Medulla oblongata (tissue), 1 donor: ENCODE results near the gene CCT8L2.
"Not testable (repeated sequence)": the region's sequence is repeated elsewhere in the genome, so short reads cannot be mapped to it uniquely, and the experiment has no call there.

Source experiments
- DNase-seq: peaks from one replicate; pipeline ENCODE4 v3.0.0-alpha.2; 2015; ENCODE audit errors: extremely low spot score

CCT8L2 gene, protein sequence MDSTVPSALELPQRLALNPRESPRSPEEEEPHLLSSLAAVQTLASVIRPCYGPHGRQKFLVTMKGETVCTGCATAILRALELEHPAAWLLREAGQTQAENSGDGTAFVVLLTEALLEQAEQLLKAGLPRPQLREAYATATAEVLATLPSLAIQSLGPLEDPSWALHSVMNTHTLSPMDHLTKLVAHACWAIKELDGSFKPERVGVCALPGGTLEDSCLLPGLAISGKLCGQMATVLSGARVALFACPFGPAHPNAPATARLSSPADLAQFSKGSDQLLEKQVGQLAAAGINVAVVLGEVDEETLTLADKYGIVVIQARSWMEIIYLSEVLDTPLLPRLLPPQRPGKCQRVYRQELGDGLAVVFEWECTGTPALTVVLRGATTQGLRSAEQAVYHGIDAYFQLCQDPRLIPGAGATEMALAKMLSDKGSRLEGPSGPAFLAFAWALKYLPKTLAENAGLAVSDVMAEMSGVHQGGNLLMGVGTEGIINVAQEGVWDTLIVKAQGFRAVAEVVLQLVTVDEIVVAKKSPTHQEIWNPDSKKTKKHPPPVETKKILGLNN

DNA sequence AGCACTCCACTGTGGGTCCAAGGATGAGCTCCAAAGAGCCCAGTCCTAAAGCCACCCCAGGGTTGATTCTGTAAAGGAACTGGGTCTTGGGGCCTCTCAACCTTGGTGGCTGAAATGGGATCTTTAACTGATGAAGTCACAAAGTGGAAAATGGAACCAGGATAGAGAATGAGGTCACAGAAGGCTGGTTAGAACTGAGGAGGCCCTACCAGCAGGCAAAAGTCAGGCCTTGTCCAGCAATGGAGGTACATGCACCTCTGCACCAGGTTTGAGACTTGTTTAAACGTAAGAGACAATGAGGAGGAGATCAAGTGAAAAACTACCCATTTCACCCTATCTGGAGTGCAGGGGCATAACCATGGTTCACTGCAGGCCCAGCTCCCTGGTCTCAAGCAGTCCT, at the start of gene CCT8L2:
Gene CCT8L2 (minus strand): TSS at position 101 of the 400 bp plus-strand sequence. CDS start 260 bp downstream, outside the sequence.
- not testable (repeated sequence) for DNase-seq

DNA sequence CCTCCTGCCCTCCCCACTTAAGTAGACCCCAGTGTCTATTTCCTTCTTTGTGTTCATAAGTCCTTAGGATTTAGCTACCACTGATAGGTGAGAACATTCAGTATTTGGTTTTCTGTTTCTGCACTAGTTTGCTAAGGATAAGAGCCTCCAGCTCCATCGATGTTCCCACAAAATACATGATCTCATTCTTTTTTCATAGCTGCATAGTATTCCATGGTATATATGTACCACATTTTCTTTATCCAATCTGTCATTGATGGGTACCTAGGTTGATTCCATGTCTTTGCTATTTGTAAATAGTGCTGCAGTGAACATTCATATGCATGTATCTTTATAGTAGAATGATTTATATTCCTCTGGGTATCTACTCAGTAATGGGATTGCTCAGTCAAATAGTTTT, 42.8 kb upstream of the CCT8L2 start:
- not testable (repeated sequence) for DNase-seq

DNA sequence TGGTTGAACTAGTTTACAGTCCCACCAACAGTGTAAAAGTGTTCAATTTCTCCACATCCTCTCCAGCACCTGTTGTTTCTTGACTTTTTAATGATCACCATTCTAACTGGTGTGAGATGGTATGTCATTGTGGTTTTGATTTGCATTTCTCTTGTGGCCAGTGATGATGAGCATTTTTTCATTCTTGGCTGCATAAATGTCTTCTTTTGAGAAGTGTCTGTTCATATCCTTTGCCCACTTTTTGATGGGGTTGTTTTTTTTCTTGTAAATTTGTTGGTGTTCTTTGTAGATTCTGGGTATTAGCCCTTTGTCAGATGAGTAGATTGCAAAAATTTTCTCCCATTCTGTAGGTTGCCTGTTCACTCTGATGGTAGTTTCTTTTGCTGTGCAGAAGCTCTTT, 41.5 kb upstream of the CCT8L2 start:
- DNase-seq, result not testable (repeated sequence)

DNA sequence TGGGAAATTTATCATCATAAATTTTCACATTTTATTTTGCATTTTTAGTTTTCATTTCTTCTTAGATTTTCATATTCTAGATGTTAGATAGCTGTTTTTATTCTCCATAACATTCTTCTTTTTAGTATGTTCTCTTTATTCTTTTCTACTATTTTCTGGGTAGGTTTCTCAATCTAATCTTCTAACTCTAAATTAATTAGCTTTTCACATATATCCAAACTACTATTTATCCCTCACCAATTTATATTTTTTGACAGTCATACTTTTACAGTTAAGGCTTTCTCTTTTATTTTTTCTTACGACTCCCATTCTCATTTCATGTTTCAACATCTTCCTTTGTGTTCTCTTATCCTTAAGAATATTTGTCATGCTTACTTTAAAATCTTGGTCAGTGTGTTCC, 35.9 kb upstream of the CCT8L2 start:
- DNase-seq, result not testable (repeated sequence)

DNA sequence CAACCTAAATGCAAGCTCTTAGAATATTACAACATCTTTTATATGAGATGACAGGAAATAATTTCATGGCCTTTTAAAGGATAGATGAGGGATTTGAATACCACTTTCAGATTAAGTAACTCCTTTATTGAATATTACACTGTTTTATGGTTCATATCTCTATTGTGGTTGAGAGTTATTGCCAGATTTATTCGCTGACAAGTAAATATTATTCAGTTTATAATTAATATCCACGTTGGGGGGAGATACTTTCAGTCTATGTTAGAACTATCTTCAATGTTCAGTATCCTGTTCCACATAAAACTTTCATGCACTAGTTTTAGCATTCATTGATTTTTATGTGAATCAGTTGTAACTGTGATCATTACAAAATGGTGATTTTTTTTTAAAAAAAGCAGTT, 32.4 kb upstream of the CCT8L2 start:
- not testable (repeated sequence) for DNase-seq

DNA sequence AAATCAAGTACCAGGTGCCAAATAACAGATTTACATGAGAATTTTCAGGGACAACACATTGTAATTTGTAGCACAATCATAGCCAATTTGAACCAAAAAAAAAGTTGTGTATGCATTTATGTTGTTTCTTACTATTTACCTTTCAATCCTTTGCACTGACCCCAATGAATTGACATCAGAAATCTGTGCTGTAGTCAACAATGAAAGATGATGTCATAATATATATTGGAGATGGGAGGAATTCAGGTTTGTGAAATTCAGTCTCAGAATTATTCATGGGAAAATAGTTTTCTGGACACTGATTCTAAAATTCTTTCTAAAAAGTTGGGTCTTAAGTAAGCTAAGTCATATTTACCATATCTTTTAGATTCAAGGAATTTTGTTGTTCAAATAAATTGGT, 31.0 kb upstream of the CCT8L2 start:
- DNase-seq, result not testable (repeated sequence)

DNA sequence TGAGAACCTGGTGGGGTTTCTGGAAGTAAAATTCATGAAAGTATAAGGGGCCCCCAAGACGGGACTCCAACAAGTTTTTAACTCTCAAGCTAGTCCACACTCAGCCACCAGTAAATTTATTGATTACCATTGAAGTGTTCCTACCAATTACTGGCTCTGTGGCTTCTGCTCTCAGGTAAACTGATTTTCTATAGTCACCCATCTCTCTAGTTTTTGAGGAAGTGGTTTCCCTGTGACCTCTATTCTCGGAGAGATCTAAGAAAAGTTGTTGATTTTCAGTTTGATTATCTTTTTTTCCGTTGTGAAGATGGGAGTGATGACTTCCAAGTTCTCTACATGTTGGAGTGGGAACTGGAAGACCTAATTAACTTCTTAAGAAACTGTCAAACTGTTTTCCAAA, 24.9 kb upstream of the CCT8L2 start:
- not testable (repeated sequence) for DNase-seq

DNA sequence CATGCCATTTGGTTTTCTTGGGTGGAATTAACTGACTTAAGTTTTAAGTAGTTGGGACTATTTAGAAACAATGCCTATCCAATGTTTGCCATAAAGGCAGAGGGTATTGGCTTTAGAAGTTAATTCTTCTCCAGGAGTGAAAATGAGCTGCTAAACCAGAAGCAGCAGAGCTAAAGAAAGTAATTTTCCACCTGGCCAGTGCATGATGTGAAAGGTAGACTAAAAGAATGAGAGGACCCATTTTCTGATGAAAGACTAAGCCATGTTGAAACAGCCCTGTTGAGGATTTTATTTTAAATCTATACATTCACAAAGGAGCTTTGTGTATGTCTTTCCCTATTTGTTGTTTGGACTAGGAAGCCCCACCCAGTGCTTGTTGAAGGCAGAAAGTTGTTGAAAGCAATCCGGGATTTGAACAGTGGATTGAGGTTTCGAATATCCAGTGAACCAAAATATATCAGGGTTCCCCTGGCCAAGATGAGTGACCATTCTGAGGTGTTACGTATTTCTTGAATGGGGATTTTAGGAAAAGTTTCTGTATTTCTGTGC, 23.9 kb upstream of the CCT8L2 start:
- not testable (repeated sequence) for DNase-seq

DNA sequence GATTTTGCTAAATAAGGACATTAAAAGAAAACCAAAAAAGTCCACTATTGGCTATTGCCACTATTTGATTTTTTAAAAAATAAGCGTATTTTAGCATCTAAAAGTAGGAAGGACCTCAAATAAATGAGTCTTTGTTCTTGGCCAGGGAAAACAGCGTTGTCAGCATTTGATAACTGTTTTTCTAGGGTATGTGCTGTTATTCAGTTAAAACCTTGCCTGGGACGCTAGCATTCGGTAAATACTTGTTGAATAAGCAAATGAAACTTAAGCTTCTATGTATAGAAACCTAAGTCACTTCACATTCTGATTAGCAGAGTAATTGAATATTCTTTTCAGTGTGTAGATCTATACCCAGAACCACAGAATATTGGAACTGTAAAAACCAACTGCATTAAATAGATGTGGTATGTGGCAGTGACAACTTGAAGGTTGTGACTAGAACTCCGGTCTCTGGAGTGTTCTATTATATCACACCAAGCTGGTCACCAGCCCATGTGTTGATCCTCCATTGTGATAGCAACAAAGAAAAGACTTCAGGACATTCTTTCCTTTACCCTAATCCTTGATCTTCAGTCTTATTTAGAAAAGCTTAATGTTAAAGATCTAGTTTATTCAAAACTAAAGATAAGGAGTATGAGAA, 23.1 kb upstream of the CCT8L2 start:
- DNase-seq, result not testable (repeated sequence)

DNA sequence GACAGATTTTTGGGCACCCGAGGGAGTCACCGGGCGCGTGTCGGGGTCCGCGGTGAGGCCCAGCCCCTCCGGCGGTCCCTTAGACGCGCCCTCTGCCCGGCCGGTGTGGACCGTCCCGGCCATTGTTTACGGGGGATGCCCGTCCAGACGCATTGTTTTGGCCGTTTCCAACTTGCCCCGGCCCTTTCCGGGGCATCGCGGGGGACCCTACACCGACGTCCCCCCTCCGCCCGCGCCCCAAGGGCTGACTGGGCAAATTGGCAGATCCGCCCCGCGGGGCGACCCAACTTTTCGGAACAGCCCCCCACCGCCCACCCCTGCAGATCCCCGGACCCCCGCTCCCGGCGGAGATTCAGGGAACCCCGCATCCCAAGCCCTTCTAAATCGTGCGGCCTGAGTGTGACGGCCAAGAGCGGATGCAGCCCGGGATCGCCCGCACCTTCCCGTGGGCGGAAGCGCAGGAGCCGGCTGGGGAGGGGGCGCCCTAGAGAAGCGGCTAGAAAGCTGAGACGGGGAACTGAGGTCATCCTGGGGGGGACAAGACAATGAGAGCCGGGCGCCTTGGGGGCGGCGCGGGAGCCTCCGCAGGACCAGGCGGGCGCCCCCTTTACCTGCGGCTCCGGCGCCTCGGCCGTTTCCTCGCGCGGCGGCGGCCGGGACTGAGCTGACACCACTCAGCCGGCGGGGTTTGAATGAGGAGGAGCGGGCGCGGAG, 17.1 kb upstream of the CCT8L2 start:
- DNase-seq, result no peak

DNA sequence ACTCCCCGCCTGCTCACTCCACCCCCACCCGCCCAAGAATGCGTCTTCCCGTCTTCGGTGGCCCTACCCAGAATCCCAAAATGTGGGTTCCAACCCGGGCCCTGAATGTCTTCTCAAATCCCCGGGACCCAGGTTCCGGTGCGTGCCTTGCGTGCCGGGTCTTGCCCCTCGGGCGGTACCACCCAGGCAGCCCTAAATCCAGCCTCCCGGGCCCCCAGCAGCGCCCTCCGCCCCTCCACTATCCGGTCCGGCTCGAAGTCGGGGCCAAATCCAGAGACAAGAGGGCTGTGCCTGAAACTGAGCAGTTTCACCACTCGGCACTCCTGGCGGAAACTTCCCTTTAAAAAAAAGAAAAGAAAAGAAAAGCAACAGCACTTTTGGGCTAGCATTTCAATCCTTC, 16.3 kb upstream of the CCT8L2 start:
- DNase-seq, result no peak

DNA sequence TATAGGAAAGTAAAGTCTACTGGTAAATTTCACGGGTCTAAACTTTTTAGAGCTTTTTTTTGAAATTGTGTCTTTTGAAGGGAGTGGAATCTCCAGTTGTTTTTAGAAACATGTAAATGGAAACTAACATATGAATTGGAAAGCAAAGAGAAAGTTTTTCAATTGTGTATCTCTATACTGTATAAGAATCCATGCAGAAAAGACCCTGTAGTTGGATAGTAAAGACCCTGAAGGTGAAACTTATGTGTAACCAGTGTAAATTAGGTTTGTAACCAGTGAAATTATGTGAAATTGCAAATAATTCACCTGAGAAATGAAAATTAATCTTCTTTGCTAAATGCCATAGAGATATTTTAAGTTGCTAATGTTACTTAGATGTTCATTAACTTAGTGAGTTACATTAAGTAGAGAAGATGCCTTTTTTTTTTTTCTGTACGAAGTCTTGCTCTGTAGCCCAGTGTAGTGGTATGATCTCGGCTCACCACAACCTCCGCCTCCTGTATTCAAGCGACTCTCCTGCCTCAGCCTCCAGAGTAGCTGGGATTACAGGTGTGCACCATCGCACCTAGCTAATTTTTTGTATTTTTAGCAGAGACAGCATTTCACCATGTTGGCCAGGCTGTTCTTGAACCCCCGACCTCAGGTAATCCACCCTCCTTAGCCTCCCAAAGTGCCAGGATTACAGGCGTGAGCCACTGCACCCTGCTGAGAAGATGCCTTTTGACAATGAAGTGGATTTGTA, 11.8 kb upstream of the CCT8L2 start:
- DNase-seq, result not testable (repeated sequence)

DNA sequence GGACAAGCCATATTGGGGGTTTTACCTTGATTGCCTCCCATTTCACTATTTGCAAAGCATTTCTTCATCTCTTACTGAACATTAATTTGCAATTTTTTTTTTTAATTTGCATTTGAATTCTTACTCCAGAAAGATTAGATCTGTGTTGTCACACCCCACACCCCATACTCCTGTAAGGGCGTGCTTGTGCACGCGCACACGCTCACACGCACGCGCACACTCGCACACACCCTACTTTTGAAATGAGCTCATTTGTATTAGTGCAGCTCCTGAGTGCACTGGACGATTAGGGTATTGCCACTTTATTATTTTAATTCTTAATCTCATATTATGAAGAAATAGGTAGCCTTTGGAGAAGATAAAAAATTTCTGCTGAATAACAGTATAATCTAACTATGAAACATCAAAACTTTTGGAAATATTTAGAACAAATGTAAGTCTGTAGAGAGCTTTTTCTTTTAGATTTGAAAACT, 11.2 kb upstream of the CCT8L2 start:
- not testable (repeated sequence) for DNase-seq

DNA sequence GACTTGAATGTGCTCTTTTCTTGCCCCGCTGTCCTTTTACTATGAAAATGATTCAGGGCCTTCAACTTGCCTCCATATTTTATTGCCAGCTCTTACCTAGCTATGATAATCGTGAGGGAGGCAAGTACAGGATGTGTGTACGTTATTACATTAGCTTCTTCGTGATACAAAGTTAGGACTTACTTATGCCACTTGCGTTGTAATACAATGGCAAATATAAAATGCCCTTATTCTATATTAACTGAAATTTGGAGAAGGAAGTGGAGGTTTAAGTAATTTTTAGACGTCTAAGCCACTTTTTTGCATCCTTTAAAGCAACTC, 10.8 kb upstream of the CCT8L2 start:
- no peak for DNase-seq

DNA sequence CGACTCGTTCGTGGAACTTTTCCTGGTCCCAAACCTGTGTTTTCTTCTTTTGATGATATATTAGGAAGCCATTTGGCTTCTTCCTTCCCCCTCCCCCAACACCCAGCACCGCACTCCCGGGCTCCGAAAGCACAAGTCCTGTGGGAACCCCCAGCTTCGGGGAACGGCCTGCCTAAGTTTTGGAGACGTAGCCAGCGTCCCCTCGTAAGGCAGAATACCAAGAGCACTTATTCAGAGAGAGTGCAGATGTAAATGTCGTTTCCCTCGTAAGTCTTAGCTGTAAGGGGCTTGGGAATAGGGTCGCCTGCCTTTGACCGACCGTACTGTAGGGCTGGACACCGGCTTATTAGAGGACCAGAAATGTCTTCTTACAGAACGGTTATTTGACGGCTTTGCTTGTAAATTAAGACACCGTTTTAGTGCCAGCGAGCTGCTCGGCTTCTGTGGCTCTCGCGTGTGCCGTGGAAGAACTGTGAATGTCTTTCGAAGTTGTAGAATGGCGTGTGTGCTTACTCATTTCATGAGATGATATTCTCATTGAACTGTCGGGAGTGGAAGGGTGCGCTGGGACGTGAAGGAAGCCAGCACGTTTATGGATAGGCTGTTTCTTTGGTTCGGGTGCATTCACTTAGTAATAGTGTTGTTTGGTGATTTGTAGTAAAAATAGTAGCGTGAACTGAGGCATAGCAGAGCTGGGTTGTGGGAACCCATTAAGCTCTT, 10.3 kb upstream of the CCT8L2 start:
- DNase-seq, result not testable (repeated sequence)

DNA sequence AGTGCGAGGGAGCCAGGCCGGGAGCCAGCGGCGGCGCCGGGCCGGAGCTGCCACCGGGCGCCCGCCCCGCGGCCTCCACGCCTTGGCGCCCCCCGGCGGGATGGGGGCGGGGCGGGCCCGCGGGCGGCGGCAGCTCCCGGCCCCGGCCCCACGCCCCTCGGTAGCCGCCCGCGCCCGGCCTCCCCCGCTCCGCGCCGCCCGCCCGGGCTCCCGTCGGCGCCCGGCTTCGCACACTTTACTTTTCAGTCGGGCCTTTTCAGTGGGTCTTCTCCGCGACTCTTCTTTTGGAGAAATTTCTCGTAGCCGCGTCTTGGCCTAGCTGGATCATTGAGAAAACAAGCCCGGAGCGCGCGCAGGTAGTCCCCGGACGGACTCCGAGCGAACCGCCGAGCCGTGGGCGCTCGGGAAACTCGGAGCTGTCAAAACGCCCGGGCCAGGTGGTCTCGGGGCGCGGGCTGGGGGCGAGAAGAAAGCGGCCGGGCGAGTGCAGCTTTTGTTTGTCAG, 9.7 kb upstream of the CCT8L2 start:
- not testable (repeated sequence) for DNase-seq

DNA sequence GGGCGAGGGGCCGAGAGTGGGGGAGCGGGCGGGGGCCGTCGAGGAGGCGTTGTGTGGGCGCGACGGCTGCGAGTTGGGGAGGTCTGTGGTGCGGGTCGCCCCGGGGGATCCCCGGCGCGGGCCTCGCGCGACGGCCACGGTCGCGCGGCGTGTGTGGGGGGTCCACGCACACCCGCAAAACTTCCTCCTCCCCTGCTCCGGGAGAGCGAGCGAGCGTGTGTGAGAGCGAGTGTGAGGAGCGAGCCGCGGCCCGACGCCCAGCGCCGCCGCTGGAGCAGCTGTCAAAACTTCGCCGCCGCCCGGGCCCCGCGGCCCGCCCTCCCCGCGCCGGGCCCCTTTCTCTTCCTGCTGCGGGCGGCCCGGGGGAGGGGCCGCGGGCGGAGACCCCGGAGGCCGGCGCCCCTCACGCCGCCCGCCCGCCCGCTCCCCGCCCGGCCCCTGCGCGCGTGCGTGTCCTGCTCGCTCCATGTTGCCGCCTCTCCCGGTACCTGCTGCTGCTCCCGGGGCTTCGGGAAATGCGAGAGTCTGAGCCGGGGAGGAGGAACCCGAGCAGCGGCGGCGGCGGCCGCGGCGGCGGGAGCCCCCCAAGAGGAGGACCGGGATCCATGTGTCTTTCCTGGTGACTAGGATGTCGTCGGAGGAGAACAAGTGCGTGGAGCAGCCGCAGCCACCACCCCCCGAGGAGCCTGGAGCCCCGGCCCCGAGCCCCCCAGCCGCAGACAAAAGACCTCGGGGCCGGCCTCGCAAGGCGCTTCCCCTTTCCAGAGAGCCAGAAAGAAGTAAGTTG, 9.0 kb upstream of the CCT8L2 start:
- DNase-seq, result no peak

DNA sequence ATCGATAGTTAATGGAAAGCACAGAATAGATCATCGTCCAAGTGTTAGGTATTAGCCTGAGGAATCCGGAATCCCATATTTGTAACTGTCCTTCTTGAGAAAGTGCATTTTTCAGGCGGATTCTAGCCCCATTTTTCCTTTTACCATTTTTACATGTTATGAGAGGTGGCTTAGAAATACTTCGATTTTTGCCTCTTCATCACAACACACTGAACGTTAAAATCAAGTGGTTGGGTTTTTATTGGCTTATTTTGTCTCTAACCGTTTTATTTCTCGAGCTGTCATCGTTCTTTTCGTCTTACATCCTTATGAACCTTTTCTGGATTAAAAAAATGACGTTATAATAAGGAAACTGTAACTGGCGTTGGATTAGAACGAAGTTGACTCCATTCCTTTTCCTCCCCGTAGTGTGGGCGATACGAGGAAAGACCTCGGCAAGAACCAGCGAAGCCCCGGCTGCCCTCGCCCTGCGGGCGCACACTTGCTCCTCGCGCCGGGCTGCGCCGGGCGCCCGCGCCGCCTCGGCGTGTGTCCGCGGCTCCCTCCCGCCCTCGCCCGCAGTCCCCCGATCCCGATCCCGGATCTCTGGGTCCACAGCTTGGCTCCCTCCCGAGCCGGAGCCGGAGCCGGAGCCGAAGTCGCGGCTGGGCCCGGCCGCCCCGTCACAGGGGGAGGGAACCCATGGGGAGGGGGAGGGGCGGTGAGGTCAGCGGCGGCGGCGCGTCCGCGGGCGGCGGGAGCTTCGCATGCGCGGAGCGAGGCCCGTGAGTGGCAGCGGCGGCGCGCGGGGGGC, 8.2 kb upstream of the CCT8L2 start:
- DNase-seq, result peak; percentile 74

DNA sequence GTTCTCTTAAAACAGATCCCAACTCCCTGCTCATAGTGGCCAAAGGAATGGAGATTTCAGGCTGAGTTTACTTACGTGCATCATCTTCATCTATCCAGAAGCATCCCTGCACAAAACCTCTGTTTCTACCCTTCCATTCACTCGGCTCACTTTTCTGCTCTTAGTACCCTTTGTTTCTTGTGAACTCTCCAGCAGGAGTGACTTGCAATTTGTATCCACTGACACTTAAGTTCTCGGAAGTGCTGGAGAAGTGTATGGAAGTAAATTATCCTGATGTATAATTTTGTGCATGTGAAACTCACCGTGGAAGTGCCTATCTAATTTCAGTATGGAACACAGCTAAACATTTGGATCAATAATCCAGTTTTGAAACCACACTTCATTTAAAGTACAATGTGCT, 7.0 kb upstream of the CCT8L2 start:
- not testable (repeated sequence) for DNase-seq
